NT2/D1 (cell line): Measurements from ENCODE around the gene MYOD1.

Source experiments
- SUZ12 ChIP-seq: IDR thresholded peaks from 2 replicates; pipeline ENCODE4 v1.6.1; 2011; ENCODE audit not compliant: insufficient read length, insufficient read depth; ENCODE audit errors: extremely low read depth
- YY1 ChIP-seq: IDR thresholded peaks from 2 replicates; pipeline ENCODE4 v1.6.1; 2011; ENCODE audit not compliant: insufficient read length, insufficient read depth
- ZNF274 ChIP-seq: IDR thresholded peaks from 2 replicates; pipeline ENCODE4 v1.6.1; 2011; ENCODE audit warnings: mild to moderate bottlenecking, low read depth, low read length

DNA sequence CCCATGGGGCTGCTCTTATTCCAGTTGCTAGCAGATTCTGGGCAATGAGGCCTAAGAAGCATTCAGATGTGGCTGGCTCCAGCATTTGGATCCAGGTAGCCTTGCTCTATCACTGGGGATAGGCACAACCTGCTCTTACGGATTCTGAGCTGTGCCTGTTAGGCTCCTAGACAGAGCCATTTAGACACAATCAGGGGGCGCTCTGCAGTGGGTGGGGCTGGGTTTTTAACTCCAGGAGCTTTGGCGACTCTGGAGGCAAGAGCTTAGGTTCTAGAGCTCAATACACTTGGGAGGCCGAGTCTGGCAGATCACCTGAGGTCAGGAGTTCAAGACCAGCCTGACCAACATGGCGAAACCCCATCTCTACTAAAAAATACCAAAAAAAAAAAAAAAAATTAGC is 47.2 kb downstream of the MYOD1 start:
- TF ChIP-seq YY1 = no peak
- no peak for TF ChIP-seq SUZ12
- no peak for TF ChIP-seq ZNF274
